ENCODE results near the gene WDR3.
"Not testable (repeated sequence)": the region's sequence is repeated elsewhere in the genome, so short reads cannot be mapped to it uniquely, and the experiment has no call there.

The WDR3 gene

GRCh38 chr1:117929343-117930172, at the start of gene WDR3, which contains the start of gene GDAP2:
WDR3 (plus strand) TSS chr1:117929739; CDS start chr1:117933320, 3,581 bp downstream.
GDAP2 (minus strand) TSS chr1:117929621; CDS start chr1:117920357, 9,264 bp downstream.
- DNase-seq (ENCODE audit: low read depth): peak; percentile 98

- peak; percentile 20 for DNase-seq (ENCODE audit: low read depth)
These were observed 45.9 kb upstream of the WDR3 start for GRCh38 chr1:117883616-117884015.

GRCh38 chr1:117886101-117886795, 43.3 kb upstream of the WDR3 start:
- peak; percentile 61 for DNase-seq (ENCODE audit: low read depth)

- no peak for DNase-seq (ENCODE audit: low read depth)
These were observed 39.1 kb upstream of the WDR3 start for GRCh38 chr1:117890452-117890851.

- DNase-seq (ENCODE audit: low read depth): no peak
These were observed 37.0 kb upstream of the WDR3 start for GRCh38 chr1:117892512-117892911.

GRCh38 chr1:117894078-117894477, 35.5 kb upstream of the WDR3 start:
- DNase-seq (ENCODE audit: low read depth): peak; percentile 54

GRCh38 chr1:117895482-117896114, 33.9 kb upstream of the WDR3 start:
- peak; percentile 88 for DNase-seq (ENCODE audit: low read depth)

- no peak for DNase-seq (ENCODE audit: low read depth)
These were observed 32.0 kb upstream of the WDR3 start for GRCh38 chr1:117897551-117897950.

GRCh38 chr1:117899801-117900200, 29.7 kb upstream of the WDR3 start:
- DNase-seq (ENCODE audit: low read depth): no peak

- no peak for DNase-seq (ENCODE audit: low read depth)
These were observed 26.6 kb upstream of the WDR3 start for GRCh38 chr1:117902944-117903343.

GRCh38 chr1:117904485-117904884, 25.1 kb upstream of the WDR3 start:
- no peak for DNase-seq (ENCODE audit: low read depth)

- DNase-seq (ENCODE audit: low read depth): no peak
These were observed 24.5 kb upstream of the WDR3 start for GRCh38 chr1:117905019-117905418.

GRCh38 chr1:117911051-117911450, 18.5 kb upstream of the WDR3 start:
- DNase-seq (ENCODE audit: low read depth): no peak

GRCh38 chr1:117919376-117919775, 10.2 kb upstream of the WDR3 start:
- no peak for DNase-seq (ENCODE audit: low read depth)

GRCh38 chr1:117921991-117922390, 7.5 kb upstream of the WDR3 start:
- DNase-seq (ENCODE audit: low read depth): no peak

GRCh38 chr1:117922717-117923116, 6.8 kb upstream of the WDR3 start:
- DNase-seq (ENCODE audit: low read depth): not testable (repeated sequence)

GRCh38 chr1:117925981-117926380, 3.6 kb upstream of the WDR3 start:
- no peak for DNase-seq (ENCODE audit: low read depth)

GRCh38 chr1:117928881-117929342, 627 bp upstream of the WDR3 start:
- peak; percentile 71 for DNase-seq (ENCODE audit: low read depth)

GRCh38 chr1:117930173-117930447, 571 bp downstream of the WDR3 start:
- DNase-seq (ENCODE audit: low read depth): no peak

- DNase-seq (ENCODE audit: low read depth): peak; percentile 7
These were observed 945 bp downstream of the WDR3 start for GRCh38 chr1:117930484-117930883.

- no peak for DNase-seq (ENCODE audit: low read depth)
These were observed 3.0 kb downstream of the WDR3 start for GRCh38 chr1:117932576-117932975.

- no peak for DNase-seq (ENCODE audit: low read depth)
These were observed 4.2 kb downstream of the WDR3 start for GRCh38 chr1:117933769-117934168.

- DNase-seq (ENCODE audit: low read depth): no peak
These were observed 12.8 kb downstream of the WDR3 start for GRCh38 chr1:117942293-117942692.

Measured in EH (cell line).